Mesenteric fat pad (tissue), 1 donor: ENCODE results near the gene TRIM33. TPM values are rescaled to one million over a fixed set of nuclear protein-coding genes. Genes with fewer than 3 reads are reported as not detected.
"Not testable (repeated sequence)": the region's sequence is repeated elsewhere in the genome, so short reads cannot be mapped to it uniquely, and the experiment has no call there.

Experiments
- DNase-seq: peaks from one replicate; pipeline ENCODE4 v3.0.0-alpha.2; 2020; ENCODE audit warnings: low spot score
- total RNA-seq: library from RNA; stranded (reverse); fragmentation: NEBNext Ultra II Directional; extraction: Animal tissue kit (Norgen Biotek cat#: 25700); gene quantifications from one replicate; pipeline ENCODE4 v1.2.1, GENCODE V29; 2021
- donor health status: DM: yes; HTN: yes; CAD: no.

The TRIM33 gene
- total RNA-seq, 1 donor from 2014 or later, result 26.2 TPM

- DNase-seq, result no peak
Observed at GRCh38 chr1:114467491-114467890, 43.5 kb downstream of the TRIM33 start.

- no peak for DNase-seq
Observed at GRCh38 chr1:114466334-114467014, 44.5 kb downstream of the TRIM33 start.

- DNase-seq, result no peak
Observed at GRCh38 chr1:114462963-114463362, 48.0 kb downstream of the TRIM33 start.

- no peak for DNase-seq
Observed at GRCh38 chr1:114462341-114462740, 48.7 kb downstream of the TRIM33 start.

GRCh38 chr1:114458237-114458777, 52.7 kb downstream of the TRIM33 start:
- no peak for DNase-seq

GRCh38 chr1:114457675-114458236, 53.2 kb downstream of the TRIM33 start:
- DNase-seq, result no peak

GRCh38 chr1:114456586-114456985, 54.4 kb downstream of the TRIM33 start:
- no peak for DNase-seq

- no peak for DNase-seq
Observed at GRCh38 chr1:114455102-114455785, 55.8 kb downstream of the TRIM33 start.

GRCh38 chr1:114454539-114454938, 56.5 kb downstream of the TRIM33 start:
- DNase-seq, result no peak

GRCh38 chr1:114453361-114453784, 57.6 kb downstream of the TRIM33 start:
- no peak for DNase-seq

- no peak for DNase-seq
Observed at GRCh38 chr1:114448370-114449036, 62.5 kb downstream of the TRIM33 start.

GRCh38 chr1:114446198-114446597, 64.8 kb downstream of the TRIM33 start:
- DNase-seq, result no peak

GRCh38 chr1:114443226-114443625, 67.8 kb downstream of the TRIM33 start:
- DNase-seq, result not testable (repeated sequence)

GRCh38 chr1:114441332-114441731, 69.7 kb downstream of the TRIM33 start:
- DNase-seq, result no peak

GRCh38 chr1:114439369-114439768, 71.6 kb downstream of the TRIM33 start:
- DNase-seq, result no peak

- DNase-seq, result no peak
Observed at GRCh38 chr1:114437812-114438211, 73.2 kb downstream of the TRIM33 start.

GRCh38 chr1:114436799-114437198, 74.2 kb downstream of the TRIM33 start:
- DNase-seq, result no peak

GRCh38 chr1:114435088-114435715, 75.8 kb downstream of the TRIM33 start:
- DNase-seq, result no peak

- no peak for DNase-seq
Observed at GRCh38 chr1:114431026-114431425, 80.0 kb downstream of the TRIM33 start.

- no peak for DNase-seq
Observed at GRCh38 chr1:114428083-114428754, 82.8 kb downstream of the TRIM33 start.

GRCh38 chr1:114427612-114428011, 83.4 kb downstream of the TRIM33 start:
- DNase-seq, result no peak
